Measurements from ENCODE around the gene PEDS1. TPM values are rescaled to one million over a fixed set of nuclear protein-coding genes. Genes with fewer than 3 reads are reported as not detected.
A peak's percentile ranks its signal among the peaks of the same experiment; 100 is the strongest.

Gene PEDS1
- total and polyA plus RNA-seq, 4 donors = 4.8 to 19.3 (median 8.6) TPM

DNA sequence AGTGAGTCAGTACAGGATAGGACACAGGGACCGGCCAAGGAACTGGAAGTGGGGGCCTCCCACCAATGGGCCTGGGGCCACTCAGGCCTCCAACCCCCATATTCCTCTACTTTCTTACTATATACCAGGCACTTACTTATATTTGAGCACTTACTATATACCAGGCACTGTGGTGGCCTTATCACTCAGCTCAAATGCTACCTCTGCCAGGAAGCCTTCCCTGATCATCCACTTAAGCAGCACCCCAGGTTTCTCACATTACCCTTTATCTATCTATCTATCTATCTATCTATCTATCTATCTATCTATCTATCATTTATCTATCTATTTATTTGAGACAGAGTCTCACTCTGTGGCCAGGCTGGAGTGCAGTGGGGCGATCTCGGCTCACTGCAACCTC is 28.2 kb downstream of the PEDS1 start:
- peaks cover 9 to 50% (median 33%) of the 10 kb centered on the region in 4 donors for H3K4me1 ChIP-seq (ENCODE audit: control insufficient read depth in 4 of 4, insufficient read depth in 4 of 4, low read length in 3 of 4)
- H3K36me3 ChIP-seq (ENCODE audit: control insufficient read depth in 4 of 4, insufficient read depth in 3 of 4, low read depth in 1 of 4, low read length in 3 of 4) = peaks cover 3 to 18% (median 13%) of the 10 kb centered on the region in 4 donors
- H3K9ac ChIP-seq (ENCODE audit: low read depth in 1 of 2, low read length in 2 of 2) = no peak overlapping the region
- H3K9me3 ChIP-seq (ENCODE audit: control insufficient read depth in 4 of 4, low read length in 3 of 4) = no peaks in the 10 kb centered on the region
- no peaks in the 10 kb centered on the region for H3K27me3 ChIP-seq (ENCODE audit: control insufficient read depth in 4 of 4, insufficient read depth in 4 of 4, low read length in 3 of 4)
- TF ChIP-seq ZBTB33 (IDR thresholded peaks at IDR 0.05) = no peak
- TF ChIP-seq JUND (IDR thresholded peaks at IDR 0.05) = no peak
- TF ChIP-seq FOXA2 (IDR thresholded peaks at IDR 0.05) = no peak
- TF ChIP-seq ATF3 (IDR thresholded peaks at IDR 0.05) = no peak
- TF ChIP-seq SP1 (IDR thresholded peaks at IDR 0.05) = no peak
- DNase-seq (ENCODE audit: low spot score) = no peak
- H3K27ac ChIP-seq (ENCODE audit: low read depth in 1 of 2, low read length in 2 of 2) = peak overlapping the region in 1 of 2 donors; percentile 22
- no peak overlapping the region for H3K4me3 ChIP-seq (ENCODE audit: low read depth in 1 of 3, low read length in 3 of 3)
- 98% methylated on average over 3 of the region's 3 CpGs for WGBS

GRCh38 chr20:50124496-50124895 is 29.0 kb downstream of the PEDS1 start:
- H3K4me3 ChIP-seq (ENCODE audit: low read depth in 1 of 3, low read length in 3 of 3) = no peak overlapping the region
- DNase-seq (ENCODE audit: low spot score) = no peak
- peaks cover 3 to 18% (median 13%) of the 10 kb centered on the region in 4 donors for H3K36me3 ChIP-seq (ENCODE audit: control insufficient read depth in 4 of 4, insufficient read depth in 3 of 4, low read depth in 1 of 4, low read length in 3 of 4)
- 96% methylated on average over 9 of the region's 9 CpGs for WGBS
- no peak for TF ChIP-seq FOXA2 (IDR thresholded peaks at IDR 0.05)
- no peak for TF ChIP-seq JUND (IDR thresholded peaks at IDR 0.05)
- TF ChIP-seq YY1 (IDR thresholded peaks at IDR 0.05) = no peak
- TF ChIP-seq EGR1 (IDR thresholded peaks at IDR 0.05; ENCODE audit: low read depth in 2 of 2) = no peak
- TF ChIP-seq, protein P1, sequence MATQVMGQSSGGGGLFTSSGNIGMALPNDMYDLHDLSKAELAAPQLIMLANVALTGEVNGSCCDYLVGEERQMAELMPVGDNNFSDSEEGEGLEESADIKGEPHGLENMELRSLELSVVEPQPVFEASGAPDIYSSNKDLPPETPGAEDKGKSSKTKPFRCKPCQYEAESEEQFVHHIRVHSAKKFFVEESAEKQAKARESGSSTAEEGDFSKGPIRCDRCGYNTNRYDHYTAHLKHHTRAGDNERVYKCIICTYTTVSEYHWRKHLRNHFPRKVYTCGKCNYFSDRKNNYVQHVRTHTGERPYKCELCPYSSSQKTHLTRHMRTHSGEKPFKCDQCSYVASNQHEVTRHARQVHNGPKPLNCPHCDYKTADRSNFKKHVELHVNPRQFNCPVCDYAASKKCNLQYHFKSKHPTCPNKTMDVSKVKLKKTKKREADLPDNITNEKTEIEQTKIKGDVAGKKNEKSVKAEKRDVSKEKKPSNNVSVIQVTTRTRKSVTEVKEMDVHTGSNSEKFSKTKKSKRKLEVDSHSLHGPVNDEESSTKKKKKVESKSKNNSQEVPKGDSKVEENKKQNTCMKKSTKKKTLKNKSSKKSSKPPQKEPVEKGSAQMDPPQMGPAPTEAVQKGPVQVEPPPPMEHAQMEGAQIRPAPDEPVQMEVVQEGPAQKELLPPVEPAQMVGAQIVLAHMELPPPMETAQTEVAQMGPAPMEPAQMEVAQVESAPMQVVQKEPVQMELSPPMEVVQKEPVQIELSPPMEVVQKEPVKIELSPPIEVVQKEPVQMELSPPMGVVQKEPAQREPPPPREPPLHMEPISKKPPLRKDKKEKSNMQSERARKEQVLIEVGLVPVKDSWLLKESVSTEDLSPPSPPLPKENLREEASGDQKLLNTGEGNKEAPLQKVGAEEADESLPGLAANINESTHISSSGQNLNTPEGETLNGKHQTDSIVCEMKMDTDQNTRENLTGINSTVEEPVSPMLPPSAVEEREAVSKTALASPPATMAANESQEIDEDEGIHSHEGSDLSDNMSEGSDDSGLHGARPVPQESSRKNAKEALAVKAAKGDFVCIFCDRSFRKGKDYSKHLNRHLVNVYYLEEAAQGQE (IDR thresholded peaks at IDR 0.05) = no peak
- TF ChIP-seq GABPA (IDR thresholded peaks at IDR 0.05 in 1 of 2, conservative IDR thresholded peaks at IDR 0.05 in 1 of 2) = no peak
- TF ChIP-seq SP1 (IDR thresholded peaks at IDR 0.05) = no peak
- no peak for TF ChIP-seq TAF1 (conservative IDR thresholded peaks at IDR 0.05)
- TF ChIP-seq NR2F2 (IDR thresholded peaks at IDR 0.05) = no peak
- TF ChIP-seq RAD21 (IDR thresholded peaks at IDR 0.05) = no peak
- no peak for TF ChIP-seq RXRA (IDR thresholded peaks at IDR 0.05)
- no peak for TF ChIP-seq ATF3 (IDR thresholded peaks at IDR 0.05)
- no peak overlapping the region for H3K9ac ChIP-seq (ENCODE audit: low read depth in 1 of 2, low read length in 2 of 2)
- H3K4me1 ChIP-seq (ENCODE audit: control insufficient read depth in 4 of 4, insufficient read depth in 4 of 4, low read length in 3 of 4) = peaks cover 9 to 50% (median 33%) of the 10 kb centered on the region in 4 donors
- H3K27me3 ChIP-seq (ENCODE audit: control insufficient read depth in 4 of 4, insufficient read depth in 4 of 4, low read length in 3 of 4) = no peaks in the 10 kb centered on the region
- H3K9me3 ChIP-seq (ENCODE audit: control insufficient read depth in 4 of 4, low read length in 3 of 4) = no peaks in the 10 kb centered on the region
- H3K27ac ChIP-seq (ENCODE audit: low read depth in 1 of 2, low read length in 2 of 2) = peak overlapping the region; percentile 65 to 85
